Adrenal gland (tissue), 12 donors: Measurements from ENCODE around the gene MYO18B. TPM values are rescaled to one million over a fixed set of nuclear protein-coding genes. Genes with fewer than 3 reads are reported as not detected.

ENCODE experiments used
- DNase-seq, 7 donors: peaks; one replicate each; pipeline ENCODE4 v3.0.0-alpha.2; 2019 to 2020
- H3K27ac ChIP-seq, 5 donors: fragments of 200-600 bp; sonication (generic) in 4 of 5; 1 replicate in 3 of 5; 2 replicates in 2 of 5; pipeline versions ENCODE4 v1.5.1 to v1.8.0; 2016 to 2020; ENCODE audit warnings: mild to moderate bottlenecking in 1 of 5
- H3K27me3 ChIP-seq: fragments of 200-600 bp; 2 replicates; pipeline ENCODE4 v1.8.0; 2021
- H3K36me3 ChIP-seq, 2 donors: fragments of 200-600 bp; replicated peaks in 1 of 2; 1 replicate in 1 of 2; 2 replicates in 1 of 2; pipeline versions ENCODE4 v1.5.1 to v1.8.0; 2018 to 2022
- H3K4me1 ChIP-seq, 2 donors: fragments of 200-600 bp; replicated peaks in 1 of 2; 1 replicate in 1 of 2; 2 replicates in 1 of 2; pipeline versions ENCODE4 v1.5.1 to v1.8.0; 2018 to 2021
- H3K4me3 ChIP-seq, 4 donors: fragments of 200-600 bp; sonication (generic) in 3 of 4; one replicate each; pipeline ENCODE4 v1.5.1; 2016 to 2018
- H3K9me3 ChIP-seq, 3 donors: fragments of 200-600 bp; sonication (generic) in 1 of 3; replicated peaks in 1 of 3; 1 replicate in 2 of 3; 2 replicates in 1 of 3; pipeline versions ENCODE4 v1.5.1 to v1.8.0; 2016 to 2021
- CTCF ChIP-seq, 6 experiments: fragments of 450-650 bp in 4 of 6; fragments of 200-600 bp in 2 of 6; sonication (generic) in 1 of 6; IDR thresholded peaks; 1 replicate in 5 of 6; 2 replicates in 1 of 6; pipeline versions ENCODE4 v1.5.1 to v1.8.0; 2016 to 2021; ENCODE audit warnings: antibody characterized with exemption in 6 of 6, mild to moderate bottlenecking in 2 of 6, moderate library complexity in 1 of 6
- POLR2A ChIP-seq, 2 donors: fragments of 450-650 bp; IDR thresholded peaks; one replicate each; pipeline ENCODE4 v1.6.1; 2017; ENCODE audit warnings: antibody characterized with exemption in 2 of 2, mild to moderate bottlenecking in 2 of 2, moderate library complexity in 1 of 2
- WGBS, 4 donors: extraction: QIAGEN DNeasy Blood & Tissue Kit in 2 of 4; methylation state at CpG; one replicate each; pipeline versions ENCODE4 v1.1.5 to v1.1.7; 2013 to 2017; 5-methylcytosine and 5-hydroxymethylcytosine counted together
- intact Hi-C, 2 donors: fragments of 100-400 bp; cut with DNase I; formaldehyde crosslinking; loops; one replicate each; pipeline versions ENCODE4 v1.14.1 to v1.15.0; 2022 to 2023
- polyA plus RNA-seq, 3 donors: library from polyadenylated mRNA; stranded (reverse); fragments of 200-250 nt in 2 of 3; fragments of 350-450 nt in 1 of 3; fragmentation: Illumina TruSeq in 1 of 3; extraction: RNeasy Lipid Tissue Mini Kit (QIAGEN cat#74804) in 1 of 3; gene quantifications; one replicate each; pipeline ENCODE4 v1.2.3, GENCODE V29; 2013 to 2014
- total RNA-seq, 9 donors: library from RNA; depleted of rRNA in 4 of 9; stranded (reverse); fragments of >200 nt in 4 of 9; fragments of 120-200 nt in 1 of 9; fragmentation: NEBNext Ultra II Directional in 1 of 9; extraction: Animal tissue kit (Norgen Biotek cat#: 25700) in 1 of 9; gene quantifications; one replicate each; pipeline versions ENCODE4 v1.1.0 to v1.2.4, GENCODE V29; 2013 to 2023
- donor health status: healthy with polysubstance abuse.
- donor health status: Bipolar disorder and iron deficiency.
- donor health status: DM: yes; HTN: yes; CAD: no.
- donor health status: DM: no; HTN: no; CAD: no.
- donor health status: DM: no; HTN: no; CAD: no.
- donor health status: DM: yes; HTN: yes; CAD: no.

MYO18B gene
- total and polyA plus RNA-seq, 12 donors: 0.08 to 1.1 (median 0.18) TPM

GRCh38 chr22:26054841-26055605 lies 313.0 kb downstream of the MYO18B start:
- no peak for TF ChIP-seq POLR2A (IDR thresholded peaks at IDR 0.05)
- TF ChIP-seq CTCF (IDR thresholded peaks at IDR 0.05): no peak
- no peak for DNase-seq
- H3K4me3 ChIP-seq: no peak overlapping the region
- H3K36me3 ChIP-seq: no peaks in the 10 kb centered on the region
- intact Hi-C loops: no loop called here
- WGBS, 4 donors: 47 to 52% (median 48%) methylated on average over 6 of the region's 6 CpGs
- no peaks in the 10 kb centered on the region for H3K4me1 ChIP-seq
- peaks cover 5% of the 10 kb centered on the region for H3K27me3 ChIP-seq
- H3K27ac ChIP-seq: no peak overlapping the region
- H3K9me3 ChIP-seq: no peaks in the 10 kb centered on the region

DNA sequence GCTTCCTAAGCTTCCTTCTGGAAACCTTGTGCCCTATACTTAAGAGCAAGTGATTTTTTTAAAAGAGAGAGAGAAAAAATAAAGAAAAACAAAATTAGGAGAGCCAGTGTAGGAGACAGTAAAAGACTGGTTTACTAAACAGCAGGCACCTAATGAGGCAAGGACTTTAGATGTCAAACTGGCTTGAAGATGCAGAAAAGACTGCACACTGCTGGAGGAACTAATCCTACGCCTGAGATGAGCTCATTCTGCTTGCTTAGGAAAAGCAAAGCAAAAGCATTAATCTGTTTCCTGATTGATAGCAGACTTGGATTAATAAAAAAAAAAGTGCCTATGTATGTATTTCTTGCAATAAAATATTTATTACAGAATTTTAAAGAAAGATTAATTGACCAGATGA lies 313.7 kb downstream of the MYO18B start:
- Histone ChIP-seq H3K9me3 (no peaks in the 10 kb centered on the region), H3K4me1 (no peaks in the 10 kb centered on the region), H3K4me3 (no peak overlapping the region), H3K36me3 (no peaks in the 10 kb centered on the region), H3K27ac (no peak overlapping the region), H3K27me3 (peaks cover 5% of the 10 kb centered on the region)
- 51 to 77% (median 61%) methylated on average over 1 of the region's 1 CpG for WGBS, 4 donors
- intact Hi-C loops: no loop called here
- DNase-seq: no peak
- TF ChIP-seq POLR2A (IDR thresholded peaks at IDR 0.05): no peak
- TF ChIP-seq CTCF (IDR thresholded peaks at IDR 0.05): no peak

DNA sequence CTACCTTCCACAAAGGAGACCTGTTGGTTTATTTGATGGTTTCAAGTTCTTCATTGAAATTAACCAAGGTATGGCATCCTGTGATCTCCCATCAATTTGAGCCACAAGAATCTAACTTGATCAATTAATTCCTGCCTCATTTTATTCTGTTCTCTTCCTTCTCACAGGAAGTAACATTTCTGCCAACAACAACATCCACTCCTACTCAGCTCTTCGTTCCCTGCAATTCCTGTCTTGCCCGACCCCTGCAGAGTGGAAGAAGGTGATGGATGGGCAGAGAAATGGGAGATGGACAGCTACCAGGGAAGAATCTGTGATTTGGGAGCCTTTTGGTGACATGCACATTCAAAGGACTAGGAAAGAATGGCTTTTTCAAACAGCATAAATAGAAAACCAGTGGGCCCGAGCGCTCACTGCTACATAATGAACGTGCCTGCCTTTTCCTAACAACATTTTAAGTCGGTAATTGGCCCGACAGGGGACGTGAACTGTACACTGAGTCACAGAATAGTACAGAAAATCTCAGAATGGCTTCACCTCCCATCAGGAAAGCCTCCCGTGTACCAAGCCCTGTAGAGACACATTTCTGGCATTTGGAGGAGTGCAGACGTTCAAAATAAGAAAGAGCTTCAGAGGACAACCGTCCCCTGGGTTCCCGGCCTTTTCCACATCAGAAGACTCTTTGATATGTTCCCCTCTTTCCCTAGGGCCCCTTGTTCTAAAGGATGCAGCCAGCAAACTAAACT lies 314.6 kb downstream of the MYO18B start:
- 56 to 68% (median 62%) methylated on average over 12 of the region's 12 CpGs for WGBS, 4 donors
- Histone ChIP-seq H3K27me3 (peaks cover 5% of the 10 kb centered on the region), H3K4me3 (no peak overlapping the region), H3K9me3 (no peaks in the 10 kb centered on the region), H3K27ac (no peak overlapping the region), H3K36me3 (no peaks in the 10 kb centered on the region), H3K4me1 (no peaks in the 10 kb centered on the region)
- DNase-seq: no peak
- no peak for TF ChIP-seq CTCF (IDR thresholded peaks at IDR 0.05)
- no peak for TF ChIP-seq POLR2A (IDR thresholded peaks at IDR 0.05)
- intact Hi-C loops: no loop called here

DNA sequence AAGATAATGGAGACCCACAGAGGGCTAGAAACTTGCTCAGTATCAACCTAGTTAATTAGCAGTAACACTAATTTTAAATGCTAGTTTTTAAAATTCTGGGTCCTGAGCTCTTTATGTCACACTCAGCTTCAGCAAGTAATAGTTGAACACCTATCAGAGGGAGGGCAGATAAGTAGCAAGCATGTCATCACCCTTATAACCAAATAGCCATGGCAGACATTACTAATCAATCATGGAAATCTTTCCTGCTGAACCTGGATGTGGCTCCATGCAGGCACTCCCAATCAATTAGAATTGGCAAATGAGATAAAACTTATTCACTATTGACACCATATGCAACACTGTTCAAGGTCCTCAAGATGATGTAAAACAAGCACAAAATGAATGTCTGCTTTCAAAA lies 315.7 kb downstream of the MYO18B start:
- DNase-seq: no peak
- no peak overlapping the region for H3K27ac ChIP-seq
- H3K27me3 ChIP-seq: peaks cover 5% of the 10 kb centered on the region
- no peaks in the 10 kb centered on the region for H3K4me1 ChIP-seq
- no peak for TF ChIP-seq CTCF (IDR thresholded peaks at IDR 0.05)
- no peak for TF ChIP-seq POLR2A (IDR thresholded peaks at IDR 0.05)
- intact Hi-C loops: no loop called here
- no peak overlapping the region for H3K4me3 ChIP-seq
- H3K9me3 ChIP-seq: no peaks in the 10 kb centered on the region
- H3K36me3 ChIP-seq: no peaks in the 10 kb centered on the region
